A549 treated with RU486 at 1 μM for 4 hours (cell line): ENCODE measurements around the gene PAK3. TPM values are rescaled to one million over a fixed set of nuclear protein-coding genes. Genes with fewer than 3 reads are reported as not detected.

Source experiments
- total RNA-seq: library from RNA; stranded (reverse); fragments of 200-300 nt; extraction: Qiagen RNA extraction; gene quantifications from 5 replicates; pipeline ENCODE4 v1.2.3, GENCODE V29; 2022; ENCODE audit warnings: low read depth

The PAK3 gene
- total RNA-seq, result 0.02 to 0.03 TPM in 2 of 5 replicates, not detected in the others

GRCh38 chrX:111095974-111096895 lies at the start of gene PAK3:
TSS of gene PAK3 (plus strand) at chrX:111096191. CDS start at chrX:111123104, 26,913 bp downstream.

DNA sequence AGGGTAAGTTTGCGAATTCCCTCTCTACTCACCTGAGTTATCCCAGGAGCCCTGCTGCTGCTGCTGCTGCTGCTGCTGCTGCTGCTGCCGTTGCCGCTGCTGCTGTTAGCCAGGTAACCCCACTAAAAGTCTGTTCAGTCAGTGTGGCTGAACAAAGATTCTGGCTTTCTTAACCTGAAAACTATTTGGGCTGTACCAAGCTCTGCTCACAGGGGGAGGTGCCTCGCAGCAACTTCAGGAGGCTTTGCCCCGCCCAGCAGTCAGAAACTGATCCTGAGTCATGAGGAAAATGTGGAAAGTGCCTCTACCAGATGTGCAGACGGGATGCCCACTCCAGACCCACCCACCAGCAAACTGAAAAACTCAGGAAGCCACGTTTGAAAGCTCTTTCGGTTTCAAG lies 174.3 kb downstream of the PAK3 start, which contains the start of gene CAPN6:
CAPN6 (minus strand) TSS at position 145 of the 400 bp plus-strand sequence. CDS start 6,547 bp downstream, outside the sequence.

Other genes with a start within 250 kb of the PAK3 start
- not detected in 5 replicates for gene CAPN6, start 174.3 kb downstream of the PAK3 start, total RNA-seq